Testis (tissue), 3 donors: ENCODE results near the gene COQ8B. TPM values are rescaled to one million over a fixed set of nuclear protein-coding genes. Genes with fewer than 3 reads are reported as not detected.

Experiments used
- DNase-seq: peaks from one replicate; pipeline ENCODE4 v3.0.0-alpha.2; 2019
- H3K27ac ChIP-seq, 2 donors: fragments of 200-600 bp; sonication (generic); one replicate each; pipeline ENCODE4 v1.5.1; 2019
- H3K27me3 ChIP-seq: fragments of 200-600 bp; sonication (generic); one replicate; pipeline ENCODE4 v1.5.1; 2019
- H3K36me3 ChIP-seq: fragments of 200-600 bp; sonication (generic); one replicate; pipeline ENCODE4 v1.5.1; 2017; ENCODE audit warnings: low read depth; ENCODE audit errors: missing control alignments
- H3K4me1 ChIP-seq: fragments of 200-600 bp; sonication (generic); one replicate; pipeline ENCODE4 v1.5.1; 2019
- H3K4me3 ChIP-seq, 2 donors: fragments of 200-600 bp; sonication (generic); one replicate each; pipeline ENCODE4 v1.5.1; 2017 to 2019
- H3K9me3 ChIP-seq: fragments of 200-600 bp; sonication (generic); one replicate; pipeline ENCODE4 v1.5.1; 2017
- CTCF ChIP-seq, 3 experiments: fragments of 450-650 bp in 2 of 3; fragments of 200-600 bp in 1 of 3; sonication (generic) in 1 of 3; IDR thresholded peaks; one replicate each; pipeline ENCODE4 v1.5.1; 2016 to 2019; ENCODE audit warnings: antibody characterized with exemption in 3 of 3, mild to moderate bottlenecking in 2 of 3, moderate library complexity in 1 of 3
- POLR2A ChIP-seq: fragments of 450-650 bp; IDR thresholded peaks from one replicate; pipeline ENCODE4 v1.6.1; 2017; ENCODE audit warnings: antibody characterized with exemption, mild to moderate bottlenecking, moderate library complexity
- WGBS, 2 donors: methylation state at CpG; one replicate each; pipeline ENCODE4 v1.1.5; 2018; 5-methylcytosine and 5-hydroxymethylcytosine counted together
- intact Hi-C: fragments of 100-400 bp; cut with DNase I; formaldehyde crosslinking; loops from one replicate; pipeline ENCODE4 v1.15.1; 2023; ENCODE audit warnings: low total_unique reads
- polyA plus RNA-seq: library from polyadenylated mRNA; stranded (reverse); fragments of 350-450 nt; fragmentation: Illumina TruSeq; extraction: RNeasy Lipid Tissue Mini Kit (QIAGEN cat#74804); gene quantifications from one replicate; pipeline ENCODE4 v1.2.3, GENCODE V29; 2014; ENCODE audit warnings: low read depth, low replicate concordance; ENCODE audit not compliant: insufficient read depth
- total RNA-seq, 2 donors: library from RNA; depleted of rRNA; stranded (reverse); fragments of >200 nt; gene quantifications; one replicate each; pipeline ENCODE4 v1.2.3, GENCODE V29; 2016

Gene COQ8B
- total and polyA plus RNA-seq, 3 donors from 2014 or later, result 43.8 to 71.7 (median 56.6) TPM

- Histone ChIP-seq H3K4me3 (no peak overlapping the region), H3K27me3 (no peaks in the 10 kb centered on the region), H3K36me3 (no peaks in the 10 kb centered on the region), H3K9me3 (no peaks in the 10 kb centered on the region), H3K4me1 (peaks cover 3% of the 10 kb centered on the region), H3K27ac (no peak overlapping the region)
- TF ChIP-seq CTCF (IDR thresholded peaks at IDR 0.05) (no peak), POLR2A (no peak)
- DNase-seq, result no peak
- intact Hi-C loops, result no loop called here
- WGBS, 2 donors, result 77 to 80% methylated on average over 18 of the region's 18 CpGs
Measured at GRCh38 chr19:40704491-40705361, 12.0 kb downstream of the COQ8B start.

- TF ChIP-seq CTCF (IDR thresholded peaks at IDR 0.05) (no peak), POLR2A (no peak)
- Histone ChIP-seq H3K4me1 (peaks cover 3% of the 10 kb centered on the region), H3K27me3 (no peaks in the 10 kb centered on the region), H3K4me3 (no peak overlapping the region), H3K27ac (no peak overlapping the region), H3K9me3 (no peaks in the 10 kb centered on the region), H3K36me3 (no peaks in the 10 kb centered on the region)
- WGBS, 2 donors, result 91 to 94% methylated on average over 24 of the region's 24 CpGs
- DNase-seq, result no peak
- intact Hi-C loops, result no loop called here
Measured at GRCh38 chr19:40703029-40703755, 13.5 kb downstream of the COQ8B start.

GRCh38 chr19:40702337-40703012 lies 14.2 kb downstream of the COQ8B start:
- 73 to 79% methylated on average over 16 to 18 of the region's 18 CpGs for WGBS, 2 donors
- H3K36me3 ChIP-seq, result no peaks in the 10 kb centered on the region
- H3K4me1 ChIP-seq, result peaks cover 3% of the 10 kb centered on the region
- H3K9me3 ChIP-seq, result no peaks in the 10 kb centered on the region
- intact Hi-C loops, result no loop called here
- no peak overlapping the region for H3K4me3 ChIP-seq
- no peak overlapping the region for H3K27ac ChIP-seq
- DNase-seq, result peak; percentile 84
- TF ChIP-seq CTCF (IDR thresholded peaks at IDR 0.05) (peak in 1 of 3 experiments; percentile 32), POLR2A (no peak)
- H3K27me3 ChIP-seq, result no peaks in the 10 kb centered on the region

GRCh38 chr19:40701758-40702157 lies 14.9 kb downstream of the COQ8B start:
- Histone ChIP-seq H3K36me3 (no peaks in the 10 kb centered on the region), H3K4me1 (peaks cover 3% of the 10 kb centered on the region), H3K27ac (no peak overlapping the region), H3K27me3 (no peaks in the 10 kb centered on the region), H3K4me3 (no peak overlapping the region), H3K9me3 (no peaks in the 10 kb centered on the region)
- no peak for DNase-seq
- whole genome bisulfite sequencing, 2 donors, result 88 to 95% methylated on average over 6 of the region's 6 CpGs
- TF ChIP-seq POLR2A, result no peak
- no peak for TF ChIP-seq CTCF (IDR thresholded peaks at IDR 0.05)
- intact Hi-C loops, result no loop called here
